Erythroblast (primary cell): ENCODE measurements around the gene AXL.

Experiments used
- GATA1 ChIP-seq: IDR thresholded peaks from 2 replicates; pipeline ENCODE4 v1.6.1; 2011; ENCODE audit warnings: low read depth, mild to moderate bottlenecking, control low read depth, low read length, moderate library complexity
- POLR2A ChIP-seq: IDR thresholded peaks from 2 replicates; pipeline ENCODE4 v1.6.1; 2011; ENCODE audit warnings: mild to moderate bottlenecking, low read length

DNA sequence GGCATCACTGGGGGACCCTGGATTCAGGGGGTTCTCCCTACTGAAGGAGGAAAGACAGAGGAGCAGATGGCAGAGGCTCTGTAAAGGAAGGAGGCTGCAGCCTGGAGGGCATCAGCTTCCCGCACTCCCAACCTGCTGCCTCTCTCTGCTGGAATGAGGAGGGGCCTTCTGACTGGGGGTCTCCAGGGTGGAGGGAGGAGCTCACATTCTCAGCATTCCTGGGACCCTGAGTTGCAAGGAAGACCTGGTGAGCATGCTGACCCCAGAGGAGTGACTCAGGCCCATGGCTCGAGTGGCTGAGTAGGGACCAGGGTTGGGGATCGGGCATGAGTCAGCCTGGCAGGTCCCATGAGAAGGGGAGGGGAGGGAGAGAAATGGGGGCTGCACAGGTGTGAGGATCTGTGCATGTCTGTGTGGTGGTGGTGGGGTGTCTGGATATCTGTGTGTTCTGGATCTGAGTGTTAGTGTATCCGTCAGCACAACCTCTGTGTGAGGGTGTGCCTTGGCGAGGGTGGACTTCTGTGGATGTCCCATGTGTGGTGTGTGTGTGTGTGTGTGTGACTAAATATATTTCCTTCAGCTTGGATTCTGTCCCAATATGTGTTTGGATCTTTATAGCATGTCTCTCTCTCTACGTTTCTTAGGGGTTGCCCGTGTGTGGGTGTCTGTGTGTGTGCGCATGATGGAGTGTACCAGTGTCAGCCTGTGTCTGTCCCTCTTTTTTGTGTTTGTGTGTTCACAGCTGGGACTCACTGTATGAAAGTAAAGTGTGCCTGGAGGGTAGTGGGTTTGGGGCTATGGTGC lies 4.6 kb downstream of the AXL start:
- no peak for TF ChIP-seq POLR2A
- TF ChIP-seq GATA1 = no peak
